Measurements from ENCODE around the gene TSPAN17.

GRCh38 chr5:176646049-176646706 is 1.1 kb upstream of the TSPAN17 start:
- TF ChIP-seq, protein P1, sequence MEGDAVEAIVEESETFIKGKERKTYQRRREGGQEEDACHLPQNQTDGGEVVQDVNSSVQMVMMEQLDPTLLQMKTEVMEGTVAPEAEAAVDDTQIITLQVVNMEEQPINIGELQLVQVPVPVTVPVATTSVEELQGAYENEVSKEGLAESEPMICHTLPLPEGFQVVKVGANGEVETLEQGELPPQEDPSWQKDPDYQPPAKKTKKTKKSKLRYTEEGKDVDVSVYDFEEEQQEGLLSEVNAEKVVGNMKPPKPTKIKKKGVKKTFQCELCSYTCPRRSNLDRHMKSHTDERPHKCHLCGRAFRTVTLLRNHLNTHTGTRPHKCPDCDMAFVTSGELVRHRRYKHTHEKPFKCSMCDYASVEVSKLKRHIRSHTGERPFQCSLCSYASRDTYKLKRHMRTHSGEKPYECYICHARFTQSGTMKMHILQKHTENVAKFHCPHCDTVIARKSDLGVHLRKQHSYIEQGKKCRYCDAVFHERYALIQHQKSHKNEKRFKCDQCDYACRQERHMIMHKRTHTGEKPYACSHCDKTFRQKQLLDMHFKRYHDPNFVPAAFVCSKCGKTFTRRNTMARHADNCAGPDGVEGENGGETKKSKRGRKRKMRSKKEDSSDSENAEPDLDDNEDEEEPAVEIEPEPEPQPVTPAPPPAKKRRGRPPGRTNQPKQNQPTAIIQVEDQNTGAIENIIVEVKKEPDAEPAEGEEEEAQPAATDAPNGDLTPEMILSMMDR (IDR thresholded peaks at IDR 0.05), result no peak
- TF ChIP-seq POLR2A (IDR thresholded peaks at IDR 0.05), result no peak
